H7 (cell line): Measurements from ENCODE around the gene TMEM217. TPM values are rescaled to one million over a fixed set of nuclear protein-coding genes. Genes with fewer than 3 reads are reported as not detected.

Source experiments
- DNase-seq: peaks from one replicate; pipeline ENCODE4 v3.0.0; 2012
- H3K27me3 ChIP-seq: 2 replicates; pipeline ENCODE4 v1.6.0; 2011; ENCODE audit warnings: mild to moderate bottlenecking, low read length; ENCODE audit not compliant: control insufficient read depth, insufficient read depth
- H3K36me3 ChIP-seq: replicated peaks from 2 replicates; pipeline ENCODE4 v1.5.1; 2011; ENCODE audit warnings: low read length; ENCODE audit not compliant: control insufficient read depth, insufficient read depth
- H3K4me3 ChIP-seq: 2 replicates; pipeline ENCODE4 v1.5.1; 2011; ENCODE audit warnings: low read depth, mild to moderate bottlenecking, control low read depth, low read length, moderate library complexity; ENCODE audit not compliant: insufficient read depth
- total RNA-seq: library from RNA; depleted of rRNA; stranded (reverse); fragments of >200 nt; shearing (Covaris generic); gene quantifications from 2 replicates; pipeline ENCODE4 v1.2.3, GENCODE V29; 2014

The TMEM217 gene
- total RNA-seq, 1 experiment from 2014 or later, result 0.14 TPM

DNA sequence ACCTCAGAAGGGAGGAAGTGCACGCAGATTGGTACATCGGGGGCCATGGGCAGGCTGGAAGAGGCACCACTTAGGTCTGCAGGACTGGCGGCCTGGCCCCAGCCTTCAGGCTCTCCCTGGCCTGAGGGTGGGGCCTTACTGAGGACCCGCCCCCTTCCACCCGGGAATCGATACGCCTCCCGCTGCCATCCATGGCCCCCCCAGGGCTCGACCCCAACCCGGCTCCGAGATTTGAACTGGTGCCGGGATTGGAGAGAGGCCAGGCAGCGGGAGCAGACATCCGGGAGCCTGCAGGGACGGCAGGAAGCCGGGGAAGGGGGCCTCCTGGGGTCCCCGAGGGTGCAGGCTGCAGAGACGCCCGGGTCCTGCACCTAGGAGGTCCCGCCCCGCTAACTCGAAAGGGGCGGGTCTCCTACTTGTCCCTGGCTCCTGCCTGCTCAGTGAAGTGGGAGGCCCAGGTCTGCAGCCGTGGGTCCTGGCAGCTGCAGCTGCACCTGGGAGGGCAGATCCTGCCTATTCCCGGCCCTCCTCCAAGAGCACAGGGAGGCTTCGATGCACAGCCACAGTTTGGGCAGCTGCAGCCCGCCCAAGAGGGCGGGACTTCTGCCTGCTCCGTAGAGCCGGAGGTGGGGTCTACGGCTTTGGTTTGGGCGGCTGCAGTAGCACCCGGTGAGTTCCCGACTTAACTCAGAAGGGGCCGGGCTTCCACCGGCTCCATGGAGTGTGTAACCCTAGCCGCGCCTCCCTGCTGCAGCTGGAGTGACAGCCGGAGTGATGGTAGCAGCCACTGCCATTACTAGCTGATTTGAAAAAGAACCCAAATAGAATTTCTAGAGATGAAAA, 35.6 kb downstream of the TMEM217 start:
- Histone ChIP-seq H3K27me3 (no peaks in the 10 kb centered on the region), H3K36me3 (no peaks in the 10 kb centered on the region), H3K4me3 (peak overlapping the region; percentile 63)
- DNase-seq, result peak; percentile 94

GRCh38 chr6:37221585-37222124, 36.3 kb downstream of the TMEM217 start:
- no peaks in the 10 kb centered on the region for H3K36me3 ChIP-seq
- DNase-seq, result peak; percentile 25
- no peaks in the 10 kb centered on the region for H3K27me3 ChIP-seq
- H3K4me3 ChIP-seq, result peak overlapping the region; percentile 63

DNA sequence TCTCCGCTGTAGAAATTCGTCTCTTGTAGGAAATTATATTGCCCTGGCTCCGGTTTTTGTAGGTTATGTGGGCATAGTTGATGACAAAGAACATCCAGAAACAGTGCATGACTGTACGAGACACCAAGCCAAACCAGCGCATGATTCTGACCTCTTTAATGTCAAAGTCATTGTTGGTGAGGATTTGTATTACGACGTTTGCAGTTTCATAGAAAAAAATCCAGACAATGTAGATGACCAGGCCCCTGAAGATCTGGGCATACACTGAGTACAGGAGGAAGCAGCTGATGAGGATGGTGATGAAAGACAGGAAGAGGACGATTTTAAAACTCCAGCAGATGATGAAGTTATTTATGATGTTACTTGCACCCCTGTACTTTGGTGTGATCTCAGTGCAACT, 39.4 kb downstream of the TMEM217 start:
- Histone ChIP-seq H3K27me3 (no peaks in the 10 kb centered on the region), H3K4me3 (no peak overlapping the region), H3K36me3 (no peaks in the 10 kb centered on the region)
- DNase-seq, result no peak

- H3K4me3 ChIP-seq, result no peak overlapping the region
- H3K27me3 ChIP-seq, result no peaks in the 10 kb centered on the region
- H3K36me3 ChIP-seq, result no peaks in the 10 kb centered on the region
- no peak for DNase-seq
Observed at GRCh38 chr6:37218061-37218460, 39.9 kb downstream of the TMEM217 start.

- Histone ChIP-seq H3K36me3 (no peaks in the 10 kb centered on the region), H3K4me3 (no peak overlapping the region), H3K27me3 (no peaks in the 10 kb centered on the region)
- DNase-seq, result no peak
Observed at GRCh38 chr6:37212268-37212667, 45.7 kb downstream of the TMEM217 start.

DNA sequence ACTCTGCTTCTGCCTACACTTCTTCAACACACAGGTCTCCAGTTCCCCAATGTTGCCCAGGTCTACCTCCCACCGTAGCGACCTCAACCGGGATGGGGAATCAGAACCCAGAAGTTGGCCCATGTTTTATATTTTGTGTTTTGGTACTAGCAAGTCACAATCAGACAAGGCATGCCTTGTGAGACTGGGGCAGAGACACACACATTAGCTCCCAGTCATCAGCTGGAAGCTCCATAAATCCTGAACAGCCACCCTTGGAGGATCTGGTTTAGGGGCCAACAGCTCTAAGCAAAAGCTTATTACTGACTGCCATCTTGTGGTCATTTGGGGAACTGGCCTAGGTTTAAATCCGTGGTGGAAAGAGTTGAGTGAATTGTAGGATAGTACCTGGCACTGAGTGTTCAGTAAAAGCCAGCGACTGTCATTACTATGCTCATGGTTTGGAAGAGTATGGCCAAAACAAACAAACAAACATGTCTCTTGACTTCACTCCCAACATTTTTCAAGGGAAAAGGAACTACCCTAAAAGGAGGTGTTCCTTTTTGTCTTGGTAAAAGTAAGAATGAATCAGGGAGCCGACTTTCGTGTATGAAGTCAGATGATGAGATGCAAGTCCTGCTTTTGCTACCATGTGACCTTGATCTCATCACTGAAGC, 47.5 kb downstream of the TMEM217 start:
- peak; percentile 71 for DNase-seq
- Histone ChIP-seq H3K27me3 (no peaks in the 10 kb centered on the region), H3K4me3 (no peak overlapping the region), H3K36me3 (no peaks in the 10 kb centered on the region)

DNA sequence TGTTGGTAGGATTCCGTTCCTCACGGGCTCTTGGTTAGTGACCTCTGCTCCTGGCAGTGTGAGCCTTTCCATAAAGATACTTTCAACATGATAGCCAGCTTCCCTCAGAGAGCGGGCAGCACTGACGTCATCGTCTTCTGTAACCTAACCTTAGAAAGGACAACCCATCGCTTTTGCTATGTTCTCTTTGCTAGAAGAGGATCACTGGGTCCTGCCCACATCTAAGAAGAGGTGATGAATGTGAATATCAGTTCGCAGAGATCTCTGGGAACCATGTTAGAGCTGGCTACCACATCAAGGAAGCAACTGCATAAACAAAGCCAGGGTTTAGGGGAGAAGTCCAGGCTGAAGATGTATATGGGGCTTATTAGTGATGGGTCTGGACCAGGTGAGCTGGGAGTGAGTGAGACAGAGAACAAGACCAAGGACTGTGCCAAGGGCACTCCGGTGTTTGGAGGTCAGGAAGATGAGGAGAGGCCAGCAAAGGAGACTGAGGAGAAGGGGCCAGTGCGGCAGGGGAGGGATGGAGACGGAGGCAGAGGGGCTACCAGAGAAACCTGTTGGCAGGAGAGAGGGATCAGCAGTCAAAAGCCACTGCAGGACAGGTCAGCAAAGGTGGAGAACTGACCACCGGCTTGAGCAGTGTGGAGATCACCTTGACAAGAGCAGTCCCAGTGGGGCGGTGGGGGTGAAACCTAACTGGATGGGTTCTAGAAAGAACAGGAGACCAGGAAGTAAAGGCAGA, 48.3 kb downstream of the TMEM217 start:
- no peaks in the 10 kb centered on the region for H3K36me3 ChIP-seq
- H3K27me3 ChIP-seq, result no peaks in the 10 kb centered on the region
- no peak overlapping the region for H3K4me3 ChIP-seq
- no peak for DNase-seq

DNA sequence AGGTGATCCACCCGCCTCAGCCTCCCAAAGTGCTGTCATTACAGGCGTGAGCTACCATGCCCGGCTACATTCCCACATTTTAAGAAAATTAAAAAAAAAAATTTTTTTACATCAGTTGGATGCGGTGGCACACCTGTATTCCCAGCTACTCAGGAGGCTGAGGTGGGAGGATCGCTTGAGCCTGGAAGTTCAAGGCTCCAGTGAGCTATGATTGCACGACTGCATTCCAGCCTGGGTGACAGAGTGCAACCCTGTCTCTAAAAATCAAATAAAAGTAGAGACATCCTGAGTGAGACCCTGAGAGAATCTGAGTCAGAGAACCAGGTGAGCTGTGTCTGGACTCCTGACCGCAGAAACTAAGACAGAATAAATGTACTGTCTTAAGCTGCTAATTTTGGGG, 49.2 kb downstream of the TMEM217 start:
- DNase-seq, result no peak
- H3K4me3 ChIP-seq, result no peak overlapping the region
- no peaks in the 10 kb centered on the region for H3K36me3 ChIP-seq
- H3K27me3 ChIP-seq, result no peaks in the 10 kb centered on the region

GRCh38 chr6:37207903-37208456, 50.0 kb downstream of the TMEM217 start:
- no peak overlapping the region for H3K4me3 ChIP-seq
- no peaks in the 10 kb centered on the region for H3K27me3 ChIP-seq
- peak; percentile 84 for DNase-seq
- H3K36me3 ChIP-seq, result no peaks in the 10 kb centered on the region

GRCh38 chr6:37206622-37207021, 51.3 kb downstream of the TMEM217 start:
- no peaks in the 10 kb centered on the region for H3K27me3 ChIP-seq

GRCh38 chr6:37205997-37206340, 52.0 kb downstream of the TMEM217 start:
- no peak overlapping the region for H3K4me3 ChIP-seq
- no peak for DNase-seq
- no peaks in the 10 kb centered on the region for H3K36me3 ChIP-seq
- no peaks in the 10 kb centered on the region for H3K27me3 ChIP-seq

More at GRCh38 chr6:37206622-37207021, 51.3 kb downstream of the TMEM217 start:
- no peak for DNase-seq
- Histone ChIP-seq H3K4me3 (no peak overlapping the region), H3K36me3 (no peaks in the 10 kb centered on the region)

DNA sequence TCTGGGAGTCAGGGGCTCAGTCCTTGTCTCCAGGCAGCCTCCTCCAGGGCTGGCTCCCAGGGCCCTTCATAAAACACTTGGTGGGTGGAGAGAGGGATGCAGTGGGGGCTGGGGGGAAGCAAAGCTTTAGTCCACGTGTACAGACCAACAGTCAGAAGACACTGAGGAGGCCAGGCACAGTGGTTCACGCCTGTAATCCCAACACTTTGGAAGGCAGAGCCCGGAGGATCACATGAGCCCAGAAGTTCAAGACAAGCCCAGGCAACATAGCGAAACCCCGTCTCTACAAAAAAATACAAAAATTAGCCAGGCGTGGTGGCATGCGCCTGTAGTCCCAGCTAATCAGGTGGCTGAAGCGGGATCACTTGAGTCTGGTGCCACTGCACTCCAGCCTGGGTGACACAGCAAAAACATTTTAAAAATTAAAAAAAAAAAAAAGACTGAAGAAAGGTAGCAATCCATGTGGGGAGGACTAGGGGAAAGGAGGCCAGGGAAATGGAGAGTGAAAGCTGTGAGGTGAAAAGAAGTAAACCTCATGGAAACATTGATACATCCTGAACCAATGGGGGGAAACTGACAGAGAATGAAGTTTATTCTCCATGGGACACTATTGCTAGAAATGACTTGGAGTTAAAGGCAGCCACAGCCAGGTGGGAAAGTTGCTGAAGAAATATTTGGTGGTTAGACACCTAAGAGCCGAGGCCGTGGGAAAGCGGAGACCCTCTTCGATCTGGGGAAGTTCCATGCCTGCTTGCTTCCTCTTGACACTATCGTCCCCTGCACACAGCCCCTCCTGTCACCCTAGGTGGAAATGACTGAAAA, 52.6 kb downstream of the TMEM217 start:
- H3K27me3 ChIP-seq, result no peaks in the 10 kb centered on the region
- no peaks in the 10 kb centered on the region for H3K36me3 ChIP-seq
- no peak for DNase-seq

DNA sequence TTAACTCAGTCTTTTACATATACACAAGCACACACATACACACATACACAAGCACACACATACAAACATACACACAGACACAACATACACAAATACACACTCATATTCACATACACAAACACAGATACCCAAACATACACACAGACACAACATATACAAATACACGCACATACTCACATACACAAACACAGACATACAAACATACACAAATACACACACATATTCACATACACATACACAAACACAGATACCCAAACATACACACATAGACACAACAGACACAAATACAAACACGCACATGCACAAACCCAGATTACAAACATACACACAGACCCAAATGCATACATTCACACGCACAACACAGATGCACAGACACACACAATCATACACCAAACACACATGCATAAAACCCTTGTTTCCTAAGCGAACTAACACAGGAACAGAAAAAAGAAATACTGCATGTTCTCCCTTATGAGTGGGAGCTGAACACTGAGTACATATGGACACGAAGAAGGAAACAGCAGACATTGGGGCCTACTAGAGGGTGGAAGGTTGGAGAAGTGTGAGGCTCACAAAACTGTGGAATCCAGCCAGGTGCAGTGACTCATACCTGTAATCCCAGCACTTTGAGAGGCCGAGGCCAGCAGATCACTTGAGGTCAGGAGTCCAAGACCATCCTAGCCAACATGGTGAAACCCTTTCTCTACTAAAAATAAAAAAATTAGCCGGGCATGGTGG, 53.8 kb downstream of the TMEM217 start:
- H3K27me3 ChIP-seq, result no peaks in the 10 kb centered on the region
- DNase-seq, result no peak
- H3K4me3 ChIP-seq, result no peak overlapping the region
- H3K36me3 ChIP-seq, result no peaks in the 10 kb centered on the region

More for the DNA sequence above, 52.6 kb downstream of the TMEM217 start:
- H3K4me3 ChIP-seq, result no peak overlapping the region
